ENCODE data around the gene ARHGAP19. TPM values are rescaled to one million over a fixed set of nuclear protein-coding genes. Genes with fewer than 3 reads are reported as not detected.

The ARHGAP19 gene
- total RNA-seq, 1 donor from 2014 or later = 11.7 TPM

Other genes starting within 250 kb of the ARHGAP19 start
- gene SLIT1, start 106.7 kb downstream of the ARHGAP19 start, total RNA-seq = under 0.01 TPM in 1 of 2 replicates, not detected in the other
- 3.9 and 4.6 TPM in 2 replicates for gene FRAT1, start 26.6 kb upstream of the ARHGAP19 start, total RNA-seq
- gene FRAT2, start 42.1 kb upstream of the ARHGAP19 start, total RNA-seq = 10.1 and 11.8 TPM in 2 replicates
- gene RRP12, start 108.7 kb upstream of the ARHGAP19 start, total RNA-seq = 10.2 and 10.4 TPM in 2 replicates
- 241 and 263 TPM in 2 replicates for gene PGAM1, start 133.6 kb upstream of the ARHGAP19 start, total RNA-seq
- 23.1 and 23.9 TPM in 2 replicates for gene EXOSC1, start 153.4 kb upstream of the ARHGAP19 start, total RNA-seq
- gene ZDHHC16, start 153.5 kb upstream of the ARHGAP19 start, total RNA-seq = 28.0 and 32.0 TPM in 2 replicates
- 55.3 and 56.8 TPM in 2 replicates for gene MMS19, start 205.8 kb upstream of the ARHGAP19 start, total RNA-seq
- gene UBTD1, start 206.3 kb upstream of the ARHGAP19 start, total RNA-seq = 45.1 and 62.6 TPM in 2 replicates